Hindlimb muscle (tissue), 1 donor: Measurements from ENCODE around the gene LRRC27. TPM values are rescaled to one million over a fixed set of nuclear protein-coding genes. Genes with fewer than 3 reads are reported as not detected.
A peak's percentile ranks its signal among the peaks of the same experiment; 100 is the strongest.
"Not testable (repeated sequence)": the region's sequence is repeated elsewhere in the genome, so short reads cannot be mapped to it uniquely, and the experiment has no call there.

Experiments
- DNase-seq: peaks from one replicate; pipeline ENCODE4 v3.0.0-alpha.2; 2013
- polyA plus RNA-seq: library from polyadenylated mRNA; unstranded; fragments of 120-200 nt; gene quantifications from one replicate; pipeline ENCODE4 v1.2.1, GENCODE V29; 2013; ENCODE audit not compliant: insufficient read length

The LRRC27 gene
- polyA plus RNA-seq = 7.7 TPM

GRCh38 chr10:132331601-132332432 lies at the start of gene LRRC27:
Gene LRRC27 (plus strand): TSS chr10:132332193. CDS start chr10:132333525, 1,332 bp downstream.
- DNase-seq = peak; percentile 99

- no peak for DNase-seq
These were observed 49.1 kb upstream of the LRRC27 start for GRCh38 chr10:132282667-132283603.

GRCh38 chr10:132283604-132284382 lies 48.2 kb upstream of the LRRC27 start:
- DNase-seq = no peak

- no peak for DNase-seq
These were observed 42.6 kb upstream of the LRRC27 start for GRCh38 chr10:132289439-132289838.

GRCh38 chr10:132290631-132291030 lies 41.4 kb upstream of the LRRC27 start:
- DNase-seq = no peak

- no peak for DNase-seq
These were observed 40.2 kb upstream of the LRRC27 start for GRCh38 chr10:132291826-132292225.

GRCh38 chr10:132292287-132293200 lies 39.4 kb upstream of the LRRC27 start:
- no peak for DNase-seq

- no peak for DNase-seq
These were observed 38.7 kb upstream of the LRRC27 start for GRCh38 chr10:132293201-132293812.

- no peak for DNase-seq
These were observed 38.0 kb upstream of the LRRC27 start for GRCh38 chr10:132293813-132294520.

GRCh38 chr10:132294561-132295318 lies 37.3 kb upstream of the LRRC27 start:
- no peak for DNase-seq

GRCh38 chr10:132295481-132295880 lies 36.5 kb upstream of the LRRC27 start:
- not testable (repeated sequence) for DNase-seq

GRCh38 chr10:132296666-132297443 lies 35.1 kb upstream of the LRRC27 start:
- DNase-seq = no peak

- no peak for DNase-seq
These were observed 34.5 kb upstream of the LRRC27 start for GRCh38 chr10:132297526-132297925.

- no peak for DNase-seq
These were observed 33.7 kb upstream of the LRRC27 start for GRCh38 chr10:132298038-132298881.

GRCh38 chr10:132299371-132300336 lies 32.3 kb upstream of the LRRC27 start:
- no peak for DNase-seq

GRCh38 chr10:132300582-132300981 lies 31.4 kb upstream of the LRRC27 start:
- no peak for DNase-seq
